Coronary artery (tissue), 2 donors: ENCODE data around the gene ASB10.

ENCODE experiments used
- DNase-seq: peaks from one replicate; pipeline ENCODE4 v3.0.0-alpha.2; 2017; ENCODE audit warnings: low spot score
- H3K27ac ChIP-seq, 2 donors: fragments of 200-600 bp; sonication (generic); one replicate each; pipeline ENCODE4 v1.5.1; 2016 to 2019
- H3K4me3 ChIP-seq: fragments of 200-600 bp; sonication (generic); 2 replicates; pipeline ENCODE4 v1.5.1; 2016; ENCODE audit warnings: mild to moderate bottlenecking, moderate library complexity
- CTCF ChIP-seq: fragments of 200-600 bp; sonication (generic); IDR thresholded peaks from one replicate; pipeline ENCODE4 v1.5.1; 2019; ENCODE audit warnings: antibody characterized with exemption

ASB10 gene

GRCh38 chr7:151173386-151174245 is 13.4 kb downstream of the ASB10 start:
- no peak overlapping the region for H3K27ac ChIP-seq
- DNase-seq: peak; percentile 67
- no peak overlapping the region for H3K4me3 ChIP-seq
- no peak for TF ChIP-seq CTCF

GRCh38 chr7:151172273-151173141 is 14.5 kb downstream of the ASB10 start:
- Histone ChIP-seq H3K27ac (no peak overlapping the region), H3K4me3 (no peak overlapping the region)
- peak; percentile 84 for DNase-seq
- peak; percentile 100 for TF ChIP-seq CTCF

GRCh38 chr7:151168787-151169162 is 18.3 kb downstream of the ASB10 start:
- Histone ChIP-seq H3K4me3 (no peak overlapping the region), H3K27ac (no peak overlapping the region)
- DNase-seq: no peak
- no peak for TF ChIP-seq CTCF

- no peak overlapping the region for H3K27ac ChIP-seq
- peak; percentile 41 for TF ChIP-seq CTCF
- DNase-seq: no peak
- peak overlapping the region; percentile 73 for H3K4me3 ChIP-seq
Measured at GRCh38 chr7:151168003-151168786, 18.9 kb downstream of the ASB10 start.

GRCh38 chr7:151167197-151167961 is 19.7 kb downstream of the ASB10 start, which contains the start of gene GBX1:
Gene GBX1, minus strand, starts transcription at chr7:151167694. Its CDS starts 146 bp downstream, at chr7:151167548.
- no peak for TF ChIP-seq CTCF
- H3K27ac ChIP-seq: no peak within 1 kb of the TSS
- H3K4me3 ChIP-seq: peak within 1 kb of the TSS; percentile 73
- no peak for DNase-seq

GRCh38 chr7:151166629-151167196 is 20.3 kb downstream of the ASB10 start:
- peak overlapping the region; percentile 73 for H3K4me3 ChIP-seq
- TF ChIP-seq CTCF: no peak
- H3K27ac ChIP-seq: no peak overlapping the region
- no peak for DNase-seq
